GM18505 (cell line): ENCODE measurements around the gene TECPR1.

Experiments
- ATAC-seq: cut with Tn5 transposase; IDR thresholded peaks from one replicate; pipeline ENCODE4 v1.9.1; 2021; ENCODE audit not compliant: unreplicated experiment
- POLR2A ChIP-seq: IDR thresholded peaks from 4 replicates; pipeline ENCODE4 v1.6.1; 2011; ENCODE audit warnings: borderline replicate concordance; ENCODE audit not compliant: insufficient read depth, insufficient read length; ENCODE audit errors: extremely low read depth

TECPR1 gene

GRCh38 chr7:98203261-98203963 is 48.6 kb downstream of the TECPR1 start:
- ATAC-seq: peak; percentile 30
- no peak for TF ChIP-seq POLR2A

DNA sequence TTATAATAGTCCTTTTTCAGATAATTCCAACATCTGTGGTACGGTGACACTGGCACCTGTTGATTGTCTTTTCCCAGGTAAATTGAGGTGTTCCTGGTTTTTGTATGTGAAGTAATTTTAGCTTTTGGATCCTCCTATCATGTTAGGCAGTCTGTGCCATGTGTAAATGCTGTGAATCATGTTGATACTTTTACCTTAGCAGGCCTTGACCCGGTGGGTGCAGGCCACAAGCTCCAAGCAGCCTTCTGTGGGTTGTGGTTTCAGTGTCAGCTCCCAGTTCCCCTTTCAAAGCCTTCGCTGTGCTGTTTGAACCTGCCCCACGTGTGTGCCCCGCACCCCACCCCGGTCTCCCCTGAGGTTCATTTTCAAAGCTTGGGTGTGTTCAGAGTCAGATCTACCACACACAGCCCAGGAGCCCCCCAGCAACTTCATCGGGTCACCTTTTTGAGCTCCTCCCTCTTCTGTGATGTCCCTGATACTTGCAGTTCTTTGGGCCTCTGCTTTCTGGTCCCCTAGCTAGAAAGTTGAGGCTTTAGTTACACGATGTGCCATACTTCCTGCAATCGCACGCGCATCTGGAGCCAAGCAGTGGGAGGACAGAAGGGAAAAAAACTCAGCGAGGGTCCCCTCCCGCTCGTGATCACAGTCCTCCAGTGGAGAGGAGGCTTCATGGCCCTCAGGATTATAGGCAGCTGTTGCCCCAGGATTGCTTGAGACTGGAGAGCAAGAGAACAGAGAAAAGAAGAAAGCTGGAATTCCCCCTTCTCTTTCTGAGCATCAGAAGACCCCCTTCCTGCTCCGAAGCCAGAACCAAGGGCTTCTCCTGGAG is 49.5 kb downstream of the TECPR1 start:
- ATAC-seq: peak; percentile 85
- no peak for TF ChIP-seq POLR2A

DNA sequence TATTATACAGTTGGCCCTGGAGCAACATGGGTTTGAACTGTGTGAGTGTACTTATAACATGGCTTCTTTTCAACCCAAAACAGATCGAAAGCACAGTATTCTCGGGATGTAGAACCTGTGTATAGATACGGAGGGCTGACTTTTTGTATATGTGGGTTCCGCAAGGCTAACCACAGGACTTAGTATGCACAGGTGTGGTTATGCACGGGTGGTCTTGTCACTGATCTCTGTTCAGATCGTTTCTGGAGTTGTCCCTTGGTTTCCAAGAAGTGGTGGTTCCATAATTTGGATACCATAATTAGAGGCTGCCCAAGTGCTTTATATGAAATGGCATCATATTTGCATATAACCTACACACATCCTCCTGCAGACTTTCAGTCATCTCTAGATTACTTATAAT is 51.7 kb downstream of the TECPR1 start:
- ATAC-seq: peak; percentile 45
- no peak for TF ChIP-seq POLR2A

DNA sequence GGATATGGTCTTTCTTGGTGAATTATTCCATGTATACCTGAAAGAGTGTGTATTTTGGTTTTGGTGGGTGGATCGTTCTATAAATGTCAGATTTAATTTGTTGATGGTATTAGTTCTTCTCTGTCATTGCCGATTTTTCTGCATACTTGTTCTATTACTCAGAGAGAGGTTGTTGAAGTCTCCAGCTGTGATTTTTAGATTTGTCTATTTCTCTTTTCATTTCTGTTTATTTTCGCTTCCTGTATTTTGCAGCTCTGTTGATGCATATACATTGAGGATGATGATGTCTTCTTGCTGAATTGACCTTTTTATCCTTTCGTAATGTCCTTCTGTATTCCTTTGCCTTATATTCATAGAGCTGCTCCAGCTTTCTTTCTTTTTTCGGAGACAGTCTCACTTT is 52.9 kb downstream of the TECPR1 start:
- no peak for TF ChIP-seq POLR2A
- ATAC-seq: no peak

- TF ChIP-seq POLR2A: no peak
- no peak for ATAC-seq
These were observed 55.1 kb downstream of the TECPR1 start for GRCh38 chr7:98196706-98197605.

GRCh38 chr7:98194672-98195457 is 57.2 kb downstream of the TECPR1 start:
- no peak for ATAC-seq
- TF ChIP-seq POLR2A: no peak

- no peak for ATAC-seq
- TF ChIP-seq POLR2A: no peak
These were observed 57.8 kb downstream of the TECPR1 start for GRCh38 chr7:98194186-98194585.

DNA sequence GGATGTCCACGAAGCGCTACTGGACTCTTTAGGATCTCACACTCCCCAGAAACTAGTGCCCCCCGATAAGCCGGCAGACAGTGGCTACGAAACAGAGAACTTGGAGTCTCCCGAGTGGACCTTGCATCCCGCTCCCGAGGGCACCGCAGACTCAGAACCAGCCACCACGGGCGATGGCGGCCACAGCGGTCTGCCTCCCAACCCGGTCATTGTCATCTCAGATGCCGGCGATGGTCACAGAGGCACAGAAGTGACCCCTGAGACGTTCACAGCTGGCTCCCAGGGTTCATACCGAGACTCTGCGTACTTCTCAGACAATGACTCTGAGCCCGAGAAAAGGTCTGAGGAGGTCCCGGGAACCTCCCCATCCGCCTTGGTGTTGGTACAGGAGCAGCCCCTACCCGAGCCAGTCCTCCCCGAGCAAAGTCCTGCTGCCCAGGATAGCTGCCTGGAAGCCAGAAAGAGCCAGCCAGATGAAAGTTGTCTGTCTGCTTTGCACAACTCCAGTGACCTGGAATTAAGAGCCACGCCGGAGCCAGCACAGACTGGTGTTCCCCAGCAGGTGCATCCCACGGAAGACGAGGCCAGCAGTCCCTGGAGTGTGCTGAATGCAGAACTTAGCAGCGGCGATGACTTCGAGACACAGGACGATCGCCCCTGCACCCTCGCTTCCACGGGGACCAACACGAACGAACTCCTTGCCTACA is 58.4 kb downstream of the TECPR1 start:
- ATAC-seq: no peak

GRCh38 chr7:98192781-98193457 is 59.1 kb downstream of the TECPR1 start:
- no peak for TF ChIP-seq POLR2A
- no peak for ATAC-seq

More for the DNA sequence above, 58.4 kb downstream of the TECPR1 start:
- no peak for TF ChIP-seq POLR2A

GRCh38 chr7:98191668-98192431 is 60.2 kb downstream of the TECPR1 start:
- no peak for TF ChIP-seq POLR2A
- ATAC-seq: no peak

GRCh38 chr7:98189559-98189958 is 62.5 kb downstream of the TECPR1 start:
- no peak for ATAC-seq
- no peak for TF ChIP-seq POLR2A
